GM11168 (cell line): ENCODE results near the gene CSRP1.
"Not testable (repeated sequence)": the region's sequence is repeated elsewhere in the genome, so short reads cannot be mapped to it uniquely, and the experiment has no call there.

Source experiments
- in situ Hi-C: fragments of 300-500 bp; cut with MboI; formaldehyde crosslinking; loops from one replicate; pipeline ENCODE4 v1.12.0; 2022; ENCODE audit warnings: low sequenced_read_pairs; ENCODE audit not compliant: unreplicated experiment

CSRP1 gene

GRCh38 chr1:201538612-201539551, 32.0 kb upstream of the CSRP1 start, which contains the start of gene NAV1:
NAV1 (plus strand) TSS chr1:201539127; CDS start chr1:201622885, 83,758 bp downstream.
- in situ Hi-C loops: no loop called here

DNA sequence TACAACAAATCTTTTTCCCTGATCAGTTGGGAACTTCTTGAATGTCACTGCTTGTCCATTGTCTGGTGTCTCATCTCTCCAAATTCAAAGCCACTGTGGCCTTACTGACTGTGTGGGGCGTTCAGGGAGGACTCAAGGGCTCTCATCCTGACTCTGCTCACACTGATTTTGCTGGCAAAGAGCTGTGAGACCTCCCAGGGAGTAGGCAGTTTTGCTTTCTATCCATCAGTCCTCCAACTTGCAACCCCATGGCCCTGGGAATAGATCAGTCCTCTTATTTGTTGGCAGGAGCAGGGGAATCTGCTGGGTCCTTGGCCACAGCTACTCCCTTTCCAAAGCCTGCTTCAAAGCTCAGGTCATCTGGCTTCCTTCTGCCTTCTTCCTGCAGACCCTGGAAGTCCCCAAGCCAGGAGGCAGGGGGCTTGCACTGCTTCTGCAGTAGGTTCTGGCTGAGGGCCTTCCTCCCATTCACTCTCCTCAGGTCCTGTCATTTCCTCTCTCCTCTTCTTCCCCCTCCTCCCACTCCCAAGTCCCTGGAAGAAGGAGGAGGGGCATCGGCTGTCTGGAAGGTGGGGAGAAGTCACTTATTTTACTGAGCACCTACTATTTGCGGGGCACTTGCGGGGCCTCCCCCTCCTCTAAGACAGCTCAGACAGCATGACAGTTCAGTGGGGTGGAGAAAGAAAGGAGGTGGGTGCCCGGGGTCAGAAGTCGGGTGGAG, 31.1 kb upstream of the CSRP1 start:
- in situ Hi-C loops: no loop called here

GRCh38 chr1:201537467-201537866, 30.5 kb upstream of the CSRP1 start:
- in situ Hi-C loops: no loop called here

DNA sequence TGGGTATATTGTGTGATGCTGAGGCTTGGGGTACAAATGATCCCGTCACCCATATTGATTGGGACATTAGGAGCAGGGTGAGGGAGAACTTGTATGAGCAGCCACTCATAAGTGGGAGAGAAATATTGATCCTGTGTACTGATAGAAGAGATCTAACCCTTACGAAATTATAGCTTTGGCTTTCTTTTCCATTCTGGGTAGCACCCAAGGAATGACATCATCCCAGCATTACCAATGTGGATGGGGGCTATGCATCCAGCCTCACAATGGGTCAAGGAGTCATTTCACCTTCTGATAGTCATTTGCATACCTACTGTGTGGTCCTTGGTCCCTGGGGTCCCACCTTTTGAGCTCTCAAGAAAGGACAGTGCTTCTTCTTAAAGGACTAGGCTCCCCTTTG, 30.1 kb upstream of the CSRP1 start:
- in situ Hi-C loops: no loop called here

DNA sequence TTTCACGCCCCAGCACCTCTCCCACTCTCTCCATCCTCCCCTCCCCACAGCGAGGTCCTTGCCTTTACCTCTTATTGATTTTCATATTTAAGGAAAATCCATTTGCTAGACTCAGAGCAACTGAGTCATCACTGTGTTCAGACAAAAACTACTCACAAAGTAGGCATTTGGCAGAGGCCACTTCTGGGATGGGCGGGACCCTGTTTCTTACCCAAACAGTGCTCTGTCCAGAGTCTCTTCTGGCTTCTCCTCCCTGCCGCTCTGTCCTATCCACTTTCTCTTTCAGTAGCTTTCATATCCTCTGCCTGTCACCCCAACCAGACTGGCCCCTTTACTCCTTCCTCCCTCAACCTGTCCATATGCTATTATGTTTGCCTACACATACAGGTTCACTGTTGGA, 29.6 kb upstream of the CSRP1 start:
- in situ Hi-C loops: no loop called here

DNA sequence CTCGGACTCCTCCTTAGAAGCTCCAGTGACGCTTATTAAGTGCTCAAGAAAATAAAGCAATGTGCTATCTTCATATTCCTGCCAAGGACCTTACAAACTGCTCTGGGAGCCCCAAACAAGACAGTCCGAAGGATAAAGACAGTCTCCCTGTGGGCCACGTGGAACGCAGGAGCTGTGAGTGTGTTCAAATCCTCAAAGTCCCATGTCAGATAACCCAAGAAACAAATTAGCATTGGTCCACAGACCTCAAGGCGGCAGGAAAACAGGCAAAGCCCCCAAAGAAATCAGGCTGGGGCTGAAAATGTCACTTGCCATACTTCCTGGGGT, 29.0 kb upstream of the CSRP1 start:
- in situ Hi-C loops: no loop called here

DNA sequence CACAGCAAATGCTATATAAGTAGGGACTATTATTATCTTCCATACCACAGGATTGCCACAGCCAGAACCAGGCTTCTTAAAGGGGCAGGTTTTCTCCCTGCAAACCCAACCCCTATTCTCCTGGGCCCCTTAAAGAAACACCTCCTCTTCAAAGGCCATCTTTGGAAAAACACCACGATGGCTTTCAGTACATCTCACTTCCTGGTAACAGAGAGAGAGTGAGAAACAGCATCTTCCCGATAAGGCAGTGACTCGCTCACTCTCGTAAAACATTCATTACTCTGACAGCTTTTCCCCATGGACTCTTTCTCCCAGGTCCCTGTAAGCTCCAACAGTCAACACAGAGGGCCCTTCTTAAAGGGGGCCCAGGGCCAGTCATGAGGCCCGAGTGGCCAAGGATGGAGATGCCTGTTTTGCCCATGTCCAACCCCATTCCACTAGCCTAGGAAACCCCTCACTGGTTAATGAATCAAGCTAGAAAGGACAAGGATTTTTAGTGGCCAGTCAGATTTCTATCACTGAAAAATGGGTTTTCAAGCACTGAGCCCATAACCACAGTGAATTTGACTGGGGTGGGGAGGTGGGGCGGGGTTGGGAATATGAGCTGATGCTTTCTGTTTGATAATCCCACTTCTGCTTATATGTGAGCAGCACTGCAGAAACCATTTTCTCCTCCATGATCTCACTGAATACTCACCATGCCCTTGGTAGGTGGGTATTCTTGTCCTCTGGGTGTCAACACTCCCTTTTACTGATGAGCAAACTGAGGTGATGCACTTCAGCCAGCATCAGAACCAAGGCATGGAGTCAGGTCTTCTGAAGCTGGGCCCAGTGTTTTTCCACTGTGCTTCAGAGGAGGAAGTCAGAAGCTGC, 28.4 kb upstream of the CSRP1 start:
- in situ Hi-C loops: no loop called here

GRCh38 chr1:201533836-201534235, 26.9 kb upstream of the CSRP1 start:
- in situ Hi-C loops: no loop called here

- in situ Hi-C loops: no loop called here
These were observed 24.9 kb upstream of the CSRP1 start for GRCh38 chr1:201531551-201532425.

DNA sequence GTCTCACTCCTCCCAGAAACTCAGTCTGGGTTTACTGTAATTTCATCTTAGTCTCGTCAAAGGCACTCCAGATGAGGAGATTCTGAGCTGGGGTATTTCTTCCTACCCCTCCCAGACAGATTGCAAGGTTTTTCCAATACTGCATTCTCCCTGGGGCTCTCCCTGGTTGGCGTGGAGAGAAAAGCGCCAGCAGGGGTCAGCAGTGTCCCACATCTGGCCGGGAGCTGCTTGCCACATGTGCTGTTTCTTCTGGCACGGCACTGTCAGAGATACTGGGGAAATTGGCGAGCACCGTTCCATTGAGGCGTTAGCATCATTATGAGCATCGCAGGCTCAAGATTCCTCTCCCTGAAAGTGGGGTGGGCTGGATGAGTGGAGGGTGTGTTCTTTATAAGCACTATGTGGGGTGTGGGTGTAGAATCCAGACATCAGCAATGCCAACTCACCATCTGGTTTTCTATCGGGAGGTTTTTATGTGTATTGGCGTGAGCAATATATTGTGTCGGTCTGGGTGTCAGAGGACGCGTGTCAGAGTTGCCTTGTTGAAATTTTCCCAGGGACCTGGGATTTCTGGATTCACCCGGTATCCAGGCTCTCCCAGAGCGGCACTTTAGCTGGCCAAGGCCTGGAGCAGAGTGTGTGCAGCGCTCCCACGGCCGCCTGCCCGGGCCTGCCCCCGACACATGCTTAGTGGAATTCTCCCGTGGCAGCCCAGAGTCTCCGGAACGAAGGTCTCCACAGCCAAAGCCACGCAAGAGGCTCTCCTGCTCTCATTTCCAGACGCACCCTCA, 24.0 kb upstream of the CSRP1 start:
- in situ Hi-C loops: no loop called here

GRCh38 chr1:201528631-201529252, 21.8 kb upstream of the CSRP1 start:
- in situ Hi-C loops: no loop called here

- in situ Hi-C loops: no loop called here
These were observed 21.0 kb upstream of the CSRP1 start for GRCh38 chr1:201527879-201528278.

GRCh38 chr1:201525193-201525778, 18.4 kb upstream of the CSRP1 start:
- in situ Hi-C loops: no loop called here

DNA sequence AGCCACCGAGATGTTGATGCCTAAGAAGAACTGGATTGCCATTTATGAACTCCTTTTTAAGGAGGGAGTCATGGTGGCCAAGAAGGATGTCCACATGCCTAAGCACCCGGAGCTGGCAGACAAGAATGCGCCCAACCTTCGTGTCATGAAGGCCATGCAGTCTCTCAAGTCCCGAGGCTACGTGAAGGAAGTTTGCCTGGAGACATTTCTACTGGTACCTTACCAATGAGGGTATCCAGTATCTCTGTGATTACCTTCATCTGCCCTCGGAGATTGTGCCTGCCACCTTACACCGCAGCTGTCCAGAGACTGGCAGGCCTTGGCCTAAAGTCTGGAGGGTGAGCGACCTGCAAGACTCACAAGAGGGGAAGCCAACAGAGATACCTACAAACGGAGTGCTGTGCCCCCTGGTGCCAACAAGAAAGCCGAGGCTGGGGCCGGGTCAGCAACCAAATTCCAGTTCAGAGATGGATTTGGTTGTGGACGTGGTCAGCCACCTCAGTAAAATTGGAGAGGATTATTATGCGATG, 13.2 kb upstream of the CSRP1 start:
- in situ Hi-C loops: not testable (repeated sequence)

GRCh38 chr1:201518071-201518470, 11.1 kb upstream of the CSRP1 start:
- in situ Hi-C loops: loop anchor here (5.0 kb wide), 1 partner anchor 46 kb away; no protein-coding TSS in a partner anchor

- in situ Hi-C loops: loop anchor here (5.0 kb wide), 1 partner anchor 45 kb away; no protein-coding TSS in a partner anchor
These were observed 10.7 kb upstream of the CSRP1 start for GRCh38 chr1:201517631-201518030.

- in situ Hi-C loops: loop anchor here (5.0 kb wide), 1 partner anchor 44 kb away; no protein-coding TSS in a partner anchor
These were observed 9.7 kb upstream of the CSRP1 start for GRCh38 chr1:201516511-201517127.
